Bronchial smooth muscle cell (primary cell): ENCODE data around the gene AFF4. TPM values are rescaled to one million over a fixed set of nuclear protein-coding genes. Genes with fewer than 3 reads are reported as not detected.

ENCODE experiments used
- total RNA-seq: library from RNA; depleted of rRNA; stranded (reverse); fragments of >200 nt; gene quantifications from 2 replicates; pipeline ENCODE4 v1.2.1, GENCODE V29; 2014

AFF4 gene, protein sequence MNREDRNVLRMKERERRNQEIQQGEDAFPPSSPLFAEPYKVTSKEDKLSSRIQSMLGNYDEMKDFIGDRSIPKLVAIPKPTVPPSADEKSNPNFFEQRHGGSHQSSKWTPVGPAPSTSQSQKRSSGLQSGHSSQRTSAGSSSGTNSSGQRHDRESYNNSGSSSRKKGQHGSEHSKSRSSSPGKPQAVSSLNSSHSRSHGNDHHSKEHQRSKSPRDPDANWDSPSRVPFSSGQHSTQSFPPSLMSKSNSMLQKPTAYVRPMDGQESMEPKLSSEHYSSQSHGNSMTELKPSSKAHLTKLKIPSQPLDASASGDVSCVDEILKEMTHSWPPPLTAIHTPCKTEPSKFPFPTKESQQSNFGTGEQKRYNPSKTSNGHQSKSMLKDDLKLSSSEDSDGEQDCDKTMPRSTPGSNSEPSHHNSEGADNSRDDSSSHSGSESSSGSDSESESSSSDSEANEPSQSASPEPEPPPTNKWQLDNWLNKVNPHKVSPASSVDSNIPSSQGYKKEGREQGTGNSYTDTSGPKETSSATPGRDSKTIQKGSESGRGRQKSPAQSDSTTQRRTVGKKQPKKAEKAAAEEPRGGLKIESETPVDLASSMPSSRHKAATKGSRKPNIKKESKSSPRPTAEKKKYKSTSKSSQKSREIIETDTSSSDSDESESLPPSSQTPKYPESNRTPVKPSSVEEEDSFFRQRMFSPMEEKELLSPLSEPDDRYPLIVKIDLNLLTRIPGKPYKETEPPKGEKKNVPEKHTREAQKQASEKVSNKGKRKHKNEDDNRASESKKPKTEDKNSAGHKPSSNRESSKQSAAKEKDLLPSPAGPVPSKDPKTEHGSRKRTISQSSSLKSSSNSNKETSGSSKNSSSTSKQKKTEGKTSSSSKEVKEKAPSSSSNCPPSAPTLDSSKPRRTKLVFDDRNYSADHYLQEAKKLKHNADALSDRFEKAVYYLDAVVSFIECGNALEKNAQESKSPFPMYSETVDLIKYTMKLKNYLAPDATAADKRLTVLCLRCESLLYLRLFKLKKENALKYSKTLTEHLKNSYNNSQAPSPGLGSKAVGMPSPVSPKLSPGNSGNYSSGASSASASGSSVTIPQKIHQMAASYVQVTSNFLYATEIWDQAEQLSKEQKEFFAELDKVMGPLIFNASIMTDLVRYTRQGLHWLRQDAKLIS
- total RNA-seq: 18.5 and 29.8 TPM in 2 replicates

DNA sequence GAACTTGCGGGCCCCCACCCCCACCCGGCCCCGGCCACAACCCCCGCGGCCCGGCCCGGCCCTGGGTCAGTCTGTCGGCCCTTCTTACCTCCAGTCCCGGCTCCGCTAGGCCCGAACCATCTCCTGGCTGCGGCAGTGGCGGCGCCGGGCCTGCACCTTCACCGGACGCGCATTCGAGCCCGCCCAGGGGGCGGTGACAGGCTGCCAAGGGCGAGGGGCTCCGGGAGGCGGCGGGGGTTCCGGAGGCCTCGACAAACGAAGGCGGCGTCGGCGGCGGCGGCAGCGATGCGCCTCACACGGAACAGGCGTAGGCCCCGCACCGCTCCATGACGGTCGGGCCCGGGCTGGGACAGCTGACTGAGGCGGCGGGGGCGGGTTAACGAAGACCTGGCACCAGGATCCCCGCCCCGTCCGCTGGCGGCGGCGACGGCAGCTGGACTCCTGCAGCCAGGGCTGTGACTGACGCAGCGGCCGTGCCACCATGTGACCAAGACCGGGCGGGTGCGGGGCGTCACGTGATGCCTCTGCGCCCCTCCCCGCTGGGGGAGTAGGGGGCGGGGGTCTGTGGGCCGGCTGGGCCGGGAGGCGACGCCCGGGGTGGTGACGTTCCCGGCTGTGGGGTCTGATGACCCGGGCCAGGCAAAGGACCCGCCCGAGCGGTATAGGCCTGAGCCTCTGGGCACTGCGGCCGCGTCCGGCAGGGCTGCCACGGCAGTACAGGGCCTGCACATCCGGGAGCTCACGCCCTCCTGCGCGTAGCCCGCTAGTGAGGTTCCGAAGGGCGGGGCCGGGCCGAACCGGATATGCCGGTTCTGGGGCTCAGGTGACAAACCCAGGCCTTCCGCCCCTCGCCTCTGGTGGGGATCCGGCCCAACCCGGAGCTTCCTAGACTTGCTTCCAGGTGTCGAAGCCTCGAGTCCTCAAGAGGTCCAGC lies at the start of gene AFF4:
Gene AFF4 (minus strand): TSS at position 464 of the 934 bp plus-strand sequence. CDS start 26,445 bp downstream, outside the sequence.

DNA sequence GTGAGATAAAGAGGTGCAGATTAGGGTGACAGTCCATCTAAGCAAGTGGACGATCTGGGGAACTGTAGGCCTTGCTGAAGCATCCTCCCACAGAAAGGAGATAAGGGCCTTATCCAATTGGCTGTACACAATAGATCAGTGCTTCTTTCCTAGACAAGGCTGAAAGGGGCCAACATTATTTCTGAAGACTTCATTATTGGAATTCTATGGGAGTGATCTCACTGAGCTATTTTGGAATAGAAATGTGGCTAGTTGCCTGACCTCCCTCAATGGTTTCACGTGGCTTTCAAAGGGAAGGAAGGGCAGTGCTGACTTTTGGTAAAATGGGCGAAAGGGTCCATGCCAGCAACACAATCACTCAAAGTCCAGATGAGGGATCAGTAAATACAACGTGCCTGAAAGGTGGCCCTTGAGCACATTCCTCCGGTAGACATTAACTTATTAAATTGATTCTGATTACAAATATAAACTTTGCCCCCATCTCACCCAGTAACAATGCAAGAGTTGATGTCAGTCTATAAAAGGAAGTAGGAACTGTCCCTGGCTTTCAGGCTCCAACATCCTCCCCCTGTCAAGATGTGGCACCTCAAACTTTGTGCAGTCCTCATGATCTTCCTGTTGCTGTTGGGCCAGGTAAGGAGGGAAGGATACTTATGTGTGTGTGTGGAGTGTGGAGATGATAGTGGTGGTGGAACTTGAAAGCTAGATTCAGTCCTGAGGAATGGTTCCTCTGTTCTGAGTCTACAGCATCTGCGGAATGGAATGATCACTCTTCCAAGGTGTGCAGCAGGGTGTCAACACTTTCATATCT lies 90.1 kb downstream of the AFF4 start, which contains the start of gene LEAP2:
Gene LEAP2 (plus strand): TSS at position 550 of the 811 bp plus-strand sequence. CDS start 27 bp downstream, at position 577.

DNA sequence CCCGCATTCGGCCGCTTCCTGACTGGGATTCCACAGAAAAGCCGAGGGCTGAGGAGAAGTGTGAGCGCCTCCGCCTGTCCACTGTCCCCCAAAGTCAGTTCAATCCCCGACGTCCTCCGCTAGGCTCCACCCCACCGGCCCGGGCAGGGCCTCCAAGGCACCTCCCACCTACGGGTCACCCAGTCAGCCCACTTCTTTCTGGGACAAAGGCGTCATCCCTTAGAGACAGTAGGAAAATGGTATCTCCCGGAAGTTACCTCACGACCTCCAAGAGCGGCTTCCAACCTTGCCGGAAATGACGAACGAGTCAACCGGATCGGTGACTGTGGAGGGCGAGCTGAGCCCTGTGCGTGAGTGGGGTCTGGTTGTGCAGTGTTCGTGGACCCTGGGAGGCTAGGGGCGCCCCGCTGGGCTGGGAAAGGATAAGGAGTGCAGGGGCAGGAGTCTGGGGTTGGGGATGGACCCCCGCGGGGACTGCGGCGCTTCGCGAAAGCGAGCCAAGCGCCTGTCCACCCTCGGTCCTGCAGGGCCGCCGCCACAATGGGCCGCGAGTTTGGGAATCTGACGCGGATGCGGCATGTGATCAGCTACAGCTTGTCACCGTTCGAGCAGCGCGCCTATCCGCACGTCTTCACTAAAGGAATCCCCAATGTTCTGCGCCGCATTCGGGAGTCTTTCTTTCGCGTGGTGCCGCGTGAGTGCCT lies 96.9 kb downstream of the AFF4 start, which contains the start of the genes GDF9 and UQCRQ:
Gene GDF9 (minus strand): TSS at position 128 of the 704 bp plus-strand sequence. CDS start 1,936 bp downstream, outside the sequence.
Gene UQCRQ (plus strand): TSS at position 301 of the 704 bp plus-strand sequence. CDS start 240 bp downstream, at position 541.

DNA sequence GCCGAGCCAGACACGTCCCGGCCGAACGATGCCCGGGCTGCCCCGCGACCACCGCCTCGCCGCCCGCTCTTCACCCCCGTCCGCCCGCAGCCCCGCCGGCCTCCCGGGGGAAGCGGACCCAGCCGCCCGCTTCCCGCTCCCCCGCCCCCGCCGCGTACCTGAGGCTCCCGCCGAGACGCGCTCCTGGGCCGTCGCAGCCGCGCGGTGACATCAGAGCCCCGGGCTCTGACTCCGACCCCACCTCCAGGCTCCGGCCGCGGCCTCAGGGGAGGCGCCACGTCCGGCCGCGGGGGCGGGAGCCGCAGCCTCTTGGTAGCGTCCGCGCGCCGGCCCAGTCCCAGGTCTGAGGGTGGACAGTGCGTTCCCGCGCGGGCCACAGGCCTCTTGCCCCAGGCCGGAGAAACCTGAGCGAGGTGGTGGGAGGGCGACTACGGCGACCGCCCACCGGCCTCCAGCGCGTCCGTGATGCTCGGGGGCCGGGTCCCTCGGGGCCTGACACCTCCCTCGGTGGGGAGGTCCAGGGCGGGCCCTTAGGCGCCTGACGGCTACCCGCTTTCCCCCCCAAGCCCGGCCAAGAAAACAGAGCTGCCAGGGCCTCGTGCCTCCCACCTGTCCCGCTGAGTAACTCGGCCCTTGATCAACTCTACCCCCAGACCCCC lies 132.9 kb downstream of the AFF4 start, which contains the start of gene SHROOM1:
Gene SHROOM1 (minus strand): TSS at position 212 of the 659 bp plus-strand sequence. CDS start 4,507 bp downstream, outside the sequence.

Other genes starting within 250 kb of the AFF4 start
- 9.6 and 9.9 TPM in 2 replicates for gene KIF3A, start 226.1 kb downstream of the AFF4 start, total RNA-seq
- 0.09 TPM in 1 of 2 replicates, not detected in the other for gene CCNI2, start 216.2 kb downstream of the AFF4 start, total RNA-seq
- gene SEPTIN8, start 186.4 kb downstream of the AFF4 start, total RNA-seq: 39.7 and 67.2 TPM in 2 replicates
- gene SOWAHA, start 150.3 kb downstream of the AFF4 start, total RNA-seq: under 0.01 TPM in 2 replicates
- 2.7 and 3.5 TPM in 2 replicates for gene SHROOM1, start 133.0 kb downstream of the AFF4 start, total RNA-seq
- under 0.01 and 0.09 TPM in 2 replicates for gene GDF9, start 97.2 kb downstream of the AFF4 start, total RNA-seq
- 150 and 208 TPM in 2 replicates for gene UQCRQ, start 97.0 kb downstream of the AFF4 start, total RNA-seq
- 0.16 and 0.34 TPM in 2 replicates for gene LEAP2, start 90.0 kb downstream of the AFF4 start, total RNA-seq
- gene ZCCHC10, start 62.9 kb upstream of the AFF4 start, total RNA-seq: 6.1 and 6.6 TPM in 2 replicates
- gene HSPA4, start 88.4 kb upstream of the AFF4 start, total RNA-seq: 73.6 and 119 TPM in 2 replicates